8988T (cell line): ENCODE measurements around the gene PTPN4.
"Not testable (repeated sequence)": the region's sequence is repeated elsewhere in the genome, so short reads cannot be mapped to it uniquely, and the experiment has no call there.

Experiments used
- DNase-seq: peaks from one replicate; pipeline ENCODE4 v3.0.0; 2011

Gene PTPN4

GRCh38 chr2:119981896-119982295, 222.2 kb downstream of the PTPN4 start:
- DNase-seq, result no peak

- no peak for DNase-seq
Measured at GRCh38 chr2:119982506-119982905, 222.8 kb downstream of the PTPN4 start.

DNA sequence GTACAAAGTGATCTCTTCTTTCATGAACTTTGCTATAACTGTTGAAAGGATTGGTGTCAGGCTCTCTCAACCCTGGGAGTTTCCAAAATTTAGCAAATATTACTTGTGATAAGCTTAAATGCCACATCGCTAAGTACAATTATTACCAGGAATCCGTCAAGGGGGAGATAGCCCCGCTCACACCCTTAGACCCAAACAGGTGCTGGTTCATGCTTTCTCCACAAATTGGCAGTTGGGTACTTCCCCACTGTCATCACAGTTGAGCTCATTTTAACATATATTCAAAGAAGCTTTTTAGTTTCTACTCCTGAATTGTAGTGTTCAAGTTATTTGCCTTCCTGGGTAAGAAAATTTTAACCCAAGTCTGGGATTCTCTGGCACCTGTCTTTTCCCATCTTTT, 223.4 kb downstream of the PTPN4 start:
- no peak for DNase-seq

- no peak for DNase-seq
Measured at GRCh38 chr2:119996148-119996547, 236.4 kb downstream of the PTPN4 start.

- not testable (repeated sequence) for DNase-seq
Measured at GRCh38 chr2:119996896-119997891, 237.5 kb downstream of the PTPN4 start.

GRCh38 chr2:120001471-120001870, 241.7 kb downstream of the PTPN4 start:
- no peak for DNase-seq

DNA sequence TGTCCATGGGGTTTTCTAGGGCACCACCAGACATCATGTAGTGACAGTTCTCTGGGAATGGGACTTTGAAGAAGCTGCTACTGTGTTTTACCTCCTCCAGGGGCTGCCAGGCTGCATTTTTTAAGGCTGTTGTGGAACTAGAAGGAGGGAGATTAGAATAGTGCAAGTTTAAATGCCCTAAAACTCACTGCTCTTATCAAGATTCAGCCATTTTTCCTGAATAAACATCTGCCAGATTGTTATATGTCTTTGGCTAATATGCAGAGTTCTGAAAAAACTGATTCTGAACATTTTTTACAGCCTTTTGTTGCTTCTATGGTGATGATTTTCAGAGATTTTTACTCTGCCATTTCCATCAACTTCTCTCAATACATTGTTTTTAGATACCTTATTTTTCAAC, 244.5 kb downstream of the PTPN4 start:
- DNase-seq, result no peak

DNA sequence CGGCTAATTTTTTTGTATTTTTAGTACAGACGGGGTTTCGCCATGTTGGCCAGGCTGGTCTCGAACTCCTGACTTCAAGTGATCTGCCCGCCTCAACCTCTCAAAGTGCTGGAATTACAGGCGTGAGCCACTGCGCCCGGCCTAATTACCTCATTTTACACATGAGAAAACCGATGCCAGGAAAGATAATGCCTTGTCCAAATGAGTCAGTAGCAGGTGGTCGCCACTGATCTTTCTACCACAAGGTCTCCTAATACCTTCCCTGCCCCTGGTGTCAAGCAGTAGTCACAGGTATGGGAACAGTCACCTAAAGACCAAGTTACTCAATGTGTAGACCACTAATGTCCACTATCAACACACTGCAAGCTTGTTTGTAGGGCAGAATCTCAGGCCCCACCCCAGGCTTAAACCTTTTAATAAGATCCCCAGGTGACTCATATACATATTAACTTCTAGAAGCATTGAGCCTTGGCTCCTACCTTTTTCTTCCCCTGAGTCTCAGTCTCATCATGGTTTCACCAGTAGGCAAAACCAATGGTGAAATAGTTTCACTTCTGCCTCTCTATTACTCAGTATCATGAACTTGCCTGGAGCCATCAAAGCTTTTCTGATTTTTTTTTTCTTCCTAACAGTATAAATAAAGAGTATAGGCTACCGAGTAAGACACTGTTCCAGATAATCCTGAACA, 246.3 kb downstream of the PTPN4 start:
- DNase-seq, result no peak

DNA sequence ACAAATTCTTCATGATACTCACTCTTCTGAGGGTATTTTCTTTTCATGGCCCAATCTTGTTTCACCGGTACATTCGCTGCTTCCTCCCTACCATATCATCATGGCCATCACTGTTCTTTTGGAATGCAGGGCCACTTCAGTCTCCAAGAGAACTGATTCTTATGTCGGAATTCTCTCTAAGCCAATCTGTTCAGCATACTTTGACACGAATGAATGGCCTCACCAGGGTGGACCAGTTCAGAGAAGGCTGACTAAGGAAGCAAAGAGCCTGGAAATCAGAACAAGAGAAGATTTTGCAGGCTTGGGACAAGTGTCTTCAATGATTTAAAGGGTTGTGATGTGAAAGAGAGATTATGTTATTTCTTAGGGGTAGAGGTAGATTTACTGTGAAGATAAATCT, 248.1 kb downstream of the PTPN4 start:
- DNase-seq, result no peak

GRCh38 chr2:120012363-120012762, 252.6 kb downstream of the PTPN4 start:
- DNase-seq, result no peak

DNA sequence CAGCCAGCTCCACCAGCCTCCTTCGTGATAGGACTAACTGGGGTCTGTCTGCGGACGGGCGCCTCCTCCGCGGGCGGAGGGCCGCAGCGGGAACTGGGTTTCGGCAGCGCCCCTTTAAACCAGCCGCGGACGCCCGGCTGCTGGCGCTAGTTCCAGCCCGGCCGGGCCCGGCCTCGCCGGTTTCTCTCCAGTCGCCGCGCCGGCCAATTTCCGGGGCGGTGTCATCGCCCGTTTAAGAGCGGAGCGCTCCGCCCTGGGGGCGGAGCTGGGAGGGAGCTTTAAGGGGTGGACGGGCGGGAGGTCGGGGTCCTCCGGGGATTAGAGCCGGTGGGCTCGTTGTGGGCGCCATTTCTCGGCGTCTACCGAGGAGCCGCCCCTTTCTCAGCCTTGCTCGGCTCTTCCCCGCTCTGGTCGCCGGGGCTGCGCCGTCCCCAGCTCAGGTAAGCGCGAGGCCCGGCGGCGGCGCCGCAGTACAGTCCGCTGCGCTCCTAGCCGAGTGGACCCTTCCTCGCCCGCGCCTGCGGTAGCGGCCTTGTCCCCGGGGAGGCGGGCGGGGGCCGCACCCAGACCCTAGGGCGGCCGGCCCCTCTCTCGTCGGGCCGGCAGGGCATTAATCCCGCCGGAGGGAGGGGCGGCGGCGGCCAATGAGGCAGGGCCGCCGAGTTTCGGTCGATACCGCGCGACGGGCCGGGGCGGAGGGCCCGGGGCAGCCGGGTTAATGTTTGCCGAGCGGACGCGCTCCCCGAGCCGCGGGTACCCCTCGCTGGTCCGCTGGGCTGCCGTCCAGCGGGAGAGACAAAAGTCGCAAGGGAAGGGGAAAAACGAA, 253.3 kb downstream of the PTPN4 start, which contains the start of gene EPB41L5:
Gene EPB41L5, plus strand, starts transcription at position 307 of the 826 bp plus-strand sequence. CDS start 6,008 bp downstream, outside the sequence.
- peak; percentile 84 for DNase-seq

DNA sequence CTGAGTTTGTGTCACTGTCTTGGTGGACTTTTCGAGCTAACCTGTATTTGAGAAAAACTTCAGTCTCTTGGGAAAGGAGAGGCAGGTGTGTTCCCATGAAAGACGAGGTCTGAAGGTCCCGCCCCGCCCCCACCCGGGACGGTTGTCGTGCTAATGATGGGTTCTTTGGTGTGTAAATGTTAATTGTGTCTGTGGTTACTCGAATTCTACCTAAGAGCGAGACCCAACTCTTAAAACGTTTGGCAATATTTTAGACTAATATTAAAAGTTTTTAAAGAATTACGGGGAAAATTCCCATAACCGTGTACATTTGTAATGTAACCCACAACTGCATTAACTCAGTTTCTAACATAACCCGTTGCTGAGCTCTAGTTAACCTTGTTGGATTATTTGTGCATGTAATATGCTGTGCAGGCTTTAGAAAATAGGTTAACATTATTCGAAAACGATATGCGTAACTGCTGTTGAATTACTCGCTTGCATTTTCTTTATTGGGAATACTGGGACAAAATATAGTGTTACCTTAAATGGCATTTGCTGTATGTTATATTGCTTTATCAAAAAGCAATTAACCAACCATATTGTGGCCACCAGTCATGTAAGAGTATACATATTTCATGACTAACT, 254.0 kb downstream of the PTPN4 start:
- no peak for DNase-seq

DNA sequence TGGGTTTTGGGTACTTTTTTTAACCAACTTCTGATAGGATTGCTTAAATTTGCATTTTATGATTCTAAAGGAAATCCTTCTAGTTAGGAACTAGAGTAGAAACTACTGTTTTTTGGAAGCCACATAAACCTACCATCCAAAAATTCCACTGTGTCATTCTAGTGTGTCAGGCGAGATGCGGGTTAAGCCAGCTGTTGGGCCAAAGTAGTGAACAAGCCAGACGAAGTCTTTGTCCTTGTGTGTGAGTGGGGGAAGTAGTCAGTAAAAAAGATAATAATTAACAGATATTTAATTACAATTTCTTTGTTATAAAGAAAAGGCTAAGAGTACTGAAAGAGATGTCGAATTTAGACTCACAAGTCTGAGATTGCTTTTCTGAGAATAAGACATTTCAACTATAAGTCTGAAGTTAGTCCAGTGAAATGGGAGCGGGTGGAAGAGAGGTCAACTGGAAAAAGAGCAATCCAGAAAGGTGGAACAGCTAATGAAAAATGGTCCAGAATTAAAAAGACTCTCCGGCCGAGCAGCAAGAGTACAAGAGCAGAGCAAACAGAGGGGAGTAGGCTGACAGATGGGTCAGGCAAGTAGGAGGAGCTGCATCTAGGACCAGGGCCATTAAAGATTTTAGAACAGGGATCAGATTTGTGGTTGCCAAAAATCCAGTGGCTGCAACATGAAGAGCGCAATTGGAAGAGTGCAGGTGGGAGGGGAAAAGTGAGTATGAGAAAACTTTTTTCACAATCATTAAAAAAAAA, 254.7 kb downstream of the PTPN4 start:
- DNase-seq, result no peak

GRCh38 chr2:120016800-120017199, 257.1 kb downstream of the PTPN4 start:
- DNase-seq, result no peak

- DNase-seq, result no peak
Measured at GRCh38 chr2:120017201-120017600, 257.5 kb downstream of the PTPN4 start.

DNA sequence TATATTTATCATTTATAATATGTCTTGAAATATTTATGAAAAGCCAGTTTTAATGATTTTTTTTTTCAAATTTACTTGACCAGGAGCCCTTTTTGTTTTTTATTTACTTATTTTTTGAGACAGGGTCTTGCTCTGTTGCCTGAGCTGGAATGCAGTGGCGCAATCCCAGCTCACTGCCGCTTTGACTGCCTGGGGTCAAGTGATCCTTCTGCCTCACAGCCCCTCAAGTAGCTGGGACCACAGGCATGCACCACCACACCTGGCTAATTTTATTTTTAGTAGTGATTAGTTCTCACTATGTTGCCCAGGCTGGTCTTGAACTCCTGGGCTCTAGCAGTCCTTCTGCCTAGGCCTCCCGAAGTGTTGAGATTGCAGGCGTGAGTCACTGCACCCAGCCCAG, 258.8 kb downstream of the PTPN4 start:
- no peak for DNase-seq

GRCh38 chr2:120020554-120020953, 260.8 kb downstream of the PTPN4 start:
- no peak for DNase-seq

- not testable (repeated sequence) for DNase-seq
Measured at GRCh38 chr2:120022505-120022904, 262.8 kb downstream of the PTPN4 start.

GRCh38 chr2:120026890-120027289, 267.2 kb downstream of the PTPN4 start:
- DNase-seq, result no peak

DNA sequence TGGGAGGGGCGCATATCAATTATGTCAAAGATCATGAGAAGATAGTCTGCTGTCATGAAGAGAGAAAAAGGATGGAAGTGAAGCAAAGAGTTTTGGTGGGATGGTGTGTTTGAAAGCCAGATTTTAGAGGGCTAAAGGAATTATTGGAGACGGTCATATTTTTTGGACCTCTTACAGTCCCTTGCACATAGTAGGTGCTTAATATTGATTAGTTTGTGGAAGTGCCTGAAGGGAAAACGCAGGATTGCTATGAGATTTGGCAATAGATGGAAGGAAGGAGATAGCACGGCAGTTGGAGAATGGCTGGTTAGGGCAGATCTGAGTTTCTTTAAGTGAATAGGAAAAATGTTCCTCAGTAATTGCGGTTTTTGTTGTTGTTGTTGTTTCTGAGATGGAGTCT, 269.1 kb downstream of the PTPN4 start:
- no peak for DNase-seq
